GM18519 (cell line): Measurements from ENCODE around the gene CTXND1.

ENCODE experiments used
- ATAC-seq: cut with Tn5 transposase; IDR thresholded peaks from one replicate; pipeline ENCODE4 v1.9.1; 2021; ENCODE audit warnings: mild to moderate bottlenecking, moderate library complexity; ENCODE audit not compliant: unreplicated experiment, low FRiP score

CTXND1 gene

DNA sequence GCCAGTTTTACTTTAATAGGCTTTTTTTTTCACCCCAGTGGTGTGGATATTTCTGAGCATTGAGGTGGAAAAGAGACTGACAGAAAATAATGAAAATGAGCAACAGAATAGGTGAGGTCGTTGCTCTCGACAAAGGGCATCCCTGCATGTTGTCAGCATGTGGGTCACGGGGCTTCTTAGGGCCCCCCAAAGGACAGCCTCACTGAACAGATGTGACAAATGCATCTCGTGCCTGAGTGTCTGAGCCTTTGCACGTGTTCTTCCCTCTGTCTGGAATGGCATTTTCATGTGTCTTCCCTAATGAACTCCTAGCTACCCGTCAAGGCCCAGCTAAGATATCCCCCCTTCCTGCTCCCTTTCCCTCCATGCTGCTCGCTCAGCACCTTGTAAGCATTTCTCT lies 67.5 kb downstream of the CTXND1 start:
- no peak for ATAC-seq

DNA sequence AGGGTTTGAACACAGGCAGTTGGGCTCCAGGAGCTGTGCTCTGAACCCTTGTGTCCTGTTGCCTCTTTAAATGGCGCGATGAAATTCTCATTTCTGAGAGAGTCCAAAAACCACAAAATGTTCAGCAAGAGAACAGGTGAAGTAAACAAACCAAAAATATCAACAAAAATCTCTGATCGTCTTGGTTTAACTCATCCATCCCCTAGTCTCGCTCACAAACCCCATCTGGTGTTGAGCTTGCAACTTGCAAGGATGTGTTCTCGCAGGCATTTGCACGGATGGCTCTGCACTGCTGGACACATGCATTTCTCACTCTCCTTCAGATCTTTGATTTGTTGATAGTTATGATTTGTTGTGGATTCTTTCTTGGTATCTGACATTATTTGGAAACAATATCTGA lies 68.1 kb downstream of the CTXND1 start:
- ATAC-seq = no peak

DNA sequence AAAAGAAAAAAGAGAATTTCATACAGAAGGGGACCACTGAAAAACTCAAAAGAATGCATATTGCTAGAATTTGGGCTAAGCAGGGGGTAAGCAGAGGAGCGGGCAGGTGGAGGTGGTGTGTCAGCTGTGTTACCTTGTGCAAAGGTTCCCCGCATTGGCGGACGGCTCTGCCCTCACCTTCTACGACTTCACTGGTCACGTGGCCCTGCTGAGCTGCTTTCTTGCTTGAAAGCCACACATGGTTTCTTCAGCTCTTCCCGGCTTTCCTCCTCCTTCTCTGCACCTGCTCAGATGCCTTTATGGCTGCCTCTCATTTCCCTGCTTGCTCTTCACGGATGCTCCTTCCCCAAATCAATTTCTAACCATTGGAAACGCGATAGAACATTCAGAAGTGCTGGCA lies 68.7 kb downstream of the CTXND1 start:
- ATAC-seq = no peak

DNA sequence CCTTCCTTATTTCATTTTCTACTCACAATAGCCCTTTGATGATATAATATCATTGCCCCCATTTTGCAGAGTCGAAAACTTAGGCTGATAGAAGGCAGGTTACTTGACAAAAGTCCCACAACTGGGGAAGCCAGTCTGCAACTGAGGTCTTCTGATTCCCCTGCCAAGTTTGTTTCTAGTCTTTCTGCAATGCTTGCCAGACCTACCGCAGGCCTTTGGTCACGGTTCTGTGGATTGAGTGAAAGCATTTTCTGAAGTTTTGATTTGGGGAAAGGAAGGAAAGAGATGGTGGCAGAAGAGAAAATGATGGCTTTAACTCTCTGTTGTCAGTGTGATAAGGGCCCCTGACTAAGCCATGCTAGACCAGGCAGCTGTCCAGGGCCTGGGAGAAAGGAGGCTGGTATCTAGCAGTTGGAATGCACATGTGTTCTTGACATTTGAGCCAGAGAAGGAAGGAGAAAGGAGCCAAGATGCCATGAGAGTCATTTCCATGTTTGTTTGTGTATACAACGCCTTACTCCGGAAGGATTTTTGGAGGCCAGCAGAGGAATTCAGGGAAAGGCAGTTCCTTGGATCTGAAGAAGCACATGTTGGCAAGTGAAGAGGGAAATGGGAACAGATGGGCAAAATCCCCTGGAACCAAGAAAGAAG lies 69.3 kb downstream of the CTXND1 start:
- ATAC-seq = no peak

DNA sequence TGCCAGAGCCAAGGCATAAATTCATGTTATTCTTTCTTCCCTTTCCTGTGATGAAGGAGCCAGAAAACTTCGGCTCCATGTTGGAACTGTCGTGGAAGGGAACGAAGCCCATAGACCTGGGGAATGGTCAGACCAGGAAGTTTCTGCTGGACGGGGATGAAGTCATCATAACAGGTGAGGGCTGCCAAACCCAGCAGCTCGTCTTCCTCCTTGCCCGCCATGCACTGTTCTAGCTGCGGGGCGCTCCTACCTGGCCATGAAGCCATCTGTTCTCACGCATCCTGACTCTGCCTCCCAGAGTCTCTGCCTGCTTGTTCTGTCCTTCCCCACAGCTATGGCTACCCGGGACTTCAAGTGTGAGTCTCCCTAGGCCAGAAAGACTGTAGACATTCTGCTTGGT lies 71.0 kb downstream of the CTXND1 start:
- no peak for ATAC-seq

DNA sequence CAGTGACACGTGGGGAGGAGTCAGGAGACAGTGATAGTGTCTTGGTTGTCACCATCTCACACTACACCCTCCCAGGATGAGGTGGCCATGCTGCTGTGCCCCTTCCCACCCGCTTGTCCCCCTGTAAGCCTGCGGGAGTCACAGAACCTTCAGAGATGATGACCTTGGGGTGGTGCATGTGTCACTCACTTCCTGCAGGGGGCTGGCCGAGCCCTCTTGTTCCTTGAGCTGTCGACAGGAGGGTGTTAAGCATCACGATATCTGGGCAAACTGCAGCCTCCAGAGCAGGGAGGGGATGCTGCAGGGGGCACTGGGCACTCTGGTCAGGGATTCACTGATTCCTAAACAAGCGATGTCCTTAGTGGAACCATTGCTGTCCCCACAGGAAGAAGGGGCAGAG lies 71.5 kb downstream of the CTXND1 start:
- no peak for ATAC-seq

DNA sequence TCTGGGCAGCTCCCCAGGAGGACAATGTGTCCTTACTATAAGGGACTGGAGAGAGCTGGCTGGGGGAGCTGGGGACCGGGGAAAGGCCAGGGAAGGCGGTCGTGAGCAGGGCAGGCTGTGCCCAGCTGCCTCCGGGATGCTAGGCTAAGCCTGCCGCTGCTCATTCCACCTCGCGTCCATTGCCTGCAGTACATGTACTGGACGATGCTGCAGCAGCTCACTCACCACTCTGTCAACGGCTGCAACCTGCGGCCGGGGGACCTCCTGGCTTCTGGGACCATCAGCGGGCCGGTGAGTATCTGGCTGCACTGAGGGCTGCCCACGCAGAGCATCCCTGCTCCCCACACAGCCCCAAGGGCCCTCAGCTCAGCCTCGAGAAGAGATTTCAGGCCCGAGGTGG lies 72.1 kb downstream of the CTXND1 start:
- ATAC-seq = no peak

DNA sequence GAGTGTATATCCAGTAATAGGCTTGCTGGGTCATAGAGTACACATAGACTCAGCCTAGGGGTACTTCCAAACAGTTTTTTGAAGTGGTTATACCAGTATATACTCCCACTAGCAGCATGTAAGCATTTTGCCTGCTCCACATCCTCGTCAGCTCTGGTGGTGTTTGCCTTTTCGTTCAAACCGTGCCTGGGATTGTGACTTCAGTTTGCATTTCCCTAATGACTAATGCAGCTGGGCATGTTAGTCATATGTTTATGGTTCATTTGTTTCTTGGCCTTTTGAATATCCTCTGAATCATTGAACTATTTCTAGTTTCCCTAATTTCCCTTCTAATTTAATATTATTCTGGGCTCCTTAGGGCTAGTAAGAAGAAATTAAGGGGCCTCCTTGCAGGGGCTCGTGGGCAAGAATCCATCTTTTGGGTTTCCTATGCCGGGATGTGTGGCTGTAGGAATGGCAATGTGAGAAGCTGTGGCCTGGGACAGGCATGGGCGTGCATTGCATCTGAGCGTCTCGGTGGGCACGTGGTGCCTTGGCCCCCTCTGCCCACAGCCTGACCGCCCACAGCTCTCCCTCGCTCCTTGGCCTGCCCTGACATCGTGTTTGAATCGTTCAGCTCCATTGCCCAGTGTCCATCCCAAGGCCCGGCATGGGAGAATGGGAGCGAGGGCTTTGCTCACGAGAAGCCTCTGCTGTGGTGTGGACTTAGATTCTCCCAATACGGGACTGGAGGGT lies 72.8 kb downstream of the CTXND1 start:
- no peak for ATAC-seq

DNA sequence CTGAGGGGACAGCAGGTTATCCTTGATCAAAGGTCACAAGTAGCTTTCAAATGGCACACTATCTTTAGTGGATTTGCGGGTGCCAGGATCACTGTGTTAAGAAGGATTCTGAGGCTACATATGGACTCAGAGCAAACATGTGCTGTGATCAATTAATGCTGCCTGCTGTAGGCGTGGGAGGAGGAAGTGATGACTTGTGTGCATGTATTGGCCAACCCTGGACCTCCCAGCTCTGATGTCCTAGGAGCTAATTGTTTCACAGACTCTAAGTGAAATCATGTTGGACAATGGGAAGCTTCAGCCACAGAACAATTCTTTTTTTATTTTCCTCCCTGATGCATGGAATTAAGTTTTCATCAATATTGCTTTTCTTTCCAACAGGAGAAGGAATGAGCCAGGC lies 74.9 kb downstream of the CTXND1 start:
- no peak for ATAC-seq

DNA sequence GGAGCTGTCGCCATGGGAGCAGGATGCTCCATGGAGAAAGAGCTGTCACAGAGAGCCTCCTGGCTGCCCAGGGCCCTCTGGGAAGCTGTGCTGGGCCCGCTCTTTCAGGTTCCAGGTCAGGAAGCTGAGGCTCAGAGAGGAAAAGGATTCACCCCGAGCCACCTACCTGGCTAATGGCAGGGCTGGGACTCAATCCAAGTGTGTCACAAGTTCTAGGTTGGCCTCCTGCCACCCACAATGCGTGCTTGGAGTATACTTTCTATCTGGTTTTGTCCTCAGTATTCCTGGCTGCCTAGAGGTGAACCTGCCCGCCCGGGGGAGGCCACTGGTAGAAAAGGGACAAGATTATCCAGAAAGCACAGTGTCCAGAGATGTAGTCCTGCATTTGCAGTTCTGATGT lies 75.6 kb downstream of the CTXND1 start:
- no peak for ATAC-seq

DNA sequence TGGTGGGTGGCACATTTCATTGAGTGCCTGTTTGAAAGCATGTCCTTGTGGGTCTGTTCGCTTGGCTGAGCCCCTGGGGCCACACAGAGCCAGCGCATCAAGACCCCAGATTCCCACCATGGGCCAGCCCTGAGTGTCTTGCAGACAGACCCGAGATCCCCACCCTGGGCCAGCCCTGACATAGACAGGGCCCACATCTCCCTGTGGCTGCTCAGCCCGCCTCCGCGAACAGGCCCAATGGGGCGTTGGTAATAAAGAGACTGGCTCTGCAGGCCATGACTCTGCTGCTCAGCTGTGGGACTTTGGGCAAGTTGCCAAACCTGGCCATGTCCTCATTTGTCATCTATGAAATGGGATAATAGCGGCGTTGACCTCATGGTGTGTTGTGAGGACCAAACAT lies 76.6 kb downstream of the CTXND1 start:
- ATAC-seq = no peak

DNA sequence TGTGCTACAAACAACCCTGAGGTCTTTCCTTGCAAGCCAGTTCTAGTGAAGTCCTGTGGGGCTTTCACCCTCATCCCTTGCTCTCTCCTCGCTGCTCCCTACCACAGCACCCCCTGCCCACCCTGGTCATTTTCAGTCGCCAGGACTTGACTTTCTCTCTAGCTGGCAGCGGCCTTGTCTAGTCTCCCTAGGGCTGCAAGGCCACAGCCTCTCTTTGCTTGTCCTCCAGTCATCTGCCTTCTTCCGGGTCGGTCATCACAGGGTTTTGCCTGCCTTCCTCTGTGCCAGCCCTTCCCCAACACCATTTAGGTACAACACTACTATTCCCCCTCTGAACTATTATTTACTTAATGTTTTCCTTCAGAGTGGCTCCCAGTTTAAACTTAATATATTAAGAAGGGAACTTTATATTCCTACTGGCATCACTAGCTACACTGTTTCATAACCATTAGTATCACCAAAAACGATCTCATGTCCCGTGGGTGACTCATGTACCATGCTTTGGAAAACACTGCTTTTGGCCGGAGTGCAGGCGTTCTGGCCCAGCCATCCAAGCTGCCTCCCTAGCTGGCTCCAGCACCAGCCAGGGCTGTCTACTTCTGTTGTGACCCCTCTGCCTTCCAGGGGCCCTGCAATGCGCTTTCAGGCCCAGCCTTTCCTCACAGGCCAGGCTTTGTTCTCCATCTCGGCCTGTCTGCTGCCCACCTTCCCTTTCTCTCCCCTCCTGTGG lies 77.8 kb downstream of the CTXND1 start:
- ATAC-seq = no peak

DNA sequence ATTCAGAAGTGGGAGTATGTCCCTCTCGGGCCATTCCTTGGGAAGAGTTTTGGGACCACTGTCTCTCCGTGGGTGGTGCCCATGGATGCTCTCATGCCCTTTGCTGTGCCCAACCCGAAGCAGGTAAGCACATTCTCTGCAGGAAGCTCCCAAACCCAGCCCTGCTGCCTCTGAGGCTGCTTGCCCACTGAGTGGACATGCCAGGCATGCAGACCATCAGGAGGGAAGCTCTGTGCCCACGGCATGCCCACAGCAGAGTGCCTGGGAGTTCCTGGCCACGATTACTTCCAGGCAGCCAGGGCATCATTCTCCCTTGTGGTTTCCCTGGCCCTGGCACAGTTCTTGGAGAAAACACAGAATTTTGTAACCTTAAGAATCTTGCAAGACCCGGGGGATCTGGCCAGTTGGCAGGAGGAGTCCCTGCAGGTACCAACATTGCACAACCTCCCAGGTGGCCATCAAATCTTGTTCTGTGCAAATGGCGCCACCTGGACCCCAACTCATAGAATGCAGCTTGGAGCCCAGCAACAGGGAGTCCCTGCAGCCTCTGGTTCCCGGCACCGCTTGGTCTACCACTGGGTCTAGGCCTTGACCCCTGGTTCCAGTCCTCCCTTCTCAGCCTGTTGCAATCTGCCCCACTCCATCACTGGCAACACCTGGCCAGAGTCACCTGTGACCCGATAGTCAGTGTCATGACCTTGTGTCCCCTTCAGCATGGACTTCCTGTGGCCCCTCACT lies 78.8 kb downstream of the CTXND1 start:
- peak; percentile 59 for ATAC-seq

DNA sequence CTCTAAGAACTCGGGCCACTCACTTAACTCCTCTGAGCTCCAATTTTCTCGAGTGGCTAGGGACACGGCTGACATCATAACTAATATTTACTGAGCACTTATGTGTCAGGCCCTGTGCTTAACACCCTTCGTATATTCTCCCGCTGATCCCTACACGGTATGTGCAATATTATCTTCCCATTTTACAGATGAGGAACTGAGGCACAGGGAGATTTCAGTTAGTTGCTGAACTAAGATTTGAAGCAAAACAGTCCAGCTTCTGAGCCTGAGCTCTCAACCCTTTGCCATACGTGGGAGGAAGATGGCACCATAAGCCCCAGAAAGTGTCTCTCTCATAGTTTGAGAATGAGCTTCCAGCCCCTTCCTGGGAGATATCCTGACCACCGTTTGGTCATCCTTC lies 79.6 kb downstream of the CTXND1 start:
- ATAC-seq = no peak

DNA sequence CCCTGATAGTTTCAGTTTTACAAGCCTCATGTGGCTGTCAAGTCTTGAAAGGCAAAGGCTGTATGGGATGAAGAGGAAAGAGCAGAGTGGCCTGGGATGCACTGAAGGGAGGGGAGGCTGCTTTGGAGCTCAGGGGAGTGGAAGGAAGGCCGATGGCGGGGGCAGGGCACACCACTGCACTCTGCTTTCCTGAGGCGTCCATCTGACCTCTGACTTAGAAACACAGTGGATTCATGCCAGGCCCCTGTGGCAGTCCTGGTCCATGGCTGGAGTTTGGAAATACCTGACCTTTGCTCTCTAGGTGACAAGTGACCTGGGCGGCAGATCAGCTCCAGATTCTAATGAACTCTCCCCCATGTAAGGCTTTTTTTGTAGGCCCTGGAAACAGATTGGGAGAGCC lies 80.2 kb downstream of the CTXND1 start:
- ATAC-seq = no peak

DNA sequence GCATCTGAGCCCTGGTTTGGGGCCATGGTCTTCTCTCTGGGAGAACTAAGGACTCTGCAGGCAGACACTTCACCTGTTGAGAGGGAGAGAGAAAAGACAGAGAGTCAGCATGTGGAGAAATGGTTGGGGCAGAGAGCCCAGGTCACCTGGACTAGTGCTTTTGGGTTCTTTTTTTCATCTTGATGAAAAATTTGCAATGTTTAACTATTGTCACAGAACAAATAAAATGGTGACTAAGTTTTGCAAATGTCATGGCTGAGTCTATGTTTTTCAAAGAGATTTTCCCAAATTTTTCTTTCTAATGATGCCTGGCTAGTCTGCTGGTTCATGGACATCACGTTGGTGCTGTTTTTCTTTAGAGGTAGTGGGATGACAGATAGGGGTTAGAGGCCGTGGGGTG lies 81.4 kb downstream of the CTXND1 start:
- no peak for ATAC-seq

DNA sequence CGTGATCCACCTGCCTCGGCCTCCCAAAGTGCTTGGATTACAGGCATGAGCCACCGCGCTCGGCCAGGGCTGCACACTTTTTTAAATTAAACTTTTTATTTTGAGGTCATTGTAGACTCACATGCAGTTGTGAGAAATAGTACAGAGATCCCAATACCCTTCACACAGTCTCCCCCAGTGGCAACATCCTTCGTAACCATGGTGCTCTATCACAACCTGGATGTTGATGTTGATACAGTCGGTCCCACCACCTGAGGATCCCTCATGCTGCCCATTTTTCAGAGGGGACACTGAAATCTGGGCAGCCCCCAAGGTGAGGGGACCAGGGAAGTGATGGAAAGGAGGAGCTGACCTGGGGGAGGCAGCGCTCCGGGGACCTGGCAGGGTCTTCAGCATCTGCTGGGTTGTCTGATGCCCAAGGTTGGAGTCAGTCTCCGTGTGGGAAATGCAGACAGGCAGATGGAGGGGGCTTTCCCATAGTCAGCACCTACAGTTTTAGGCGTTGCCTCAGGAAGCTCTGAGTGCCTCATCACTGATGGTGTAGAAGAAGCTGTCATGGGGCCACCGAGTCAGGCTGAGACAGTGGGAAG lies 82.2 kb downstream of the CTXND1 start:
- no peak for ATAC-seq

DNA sequence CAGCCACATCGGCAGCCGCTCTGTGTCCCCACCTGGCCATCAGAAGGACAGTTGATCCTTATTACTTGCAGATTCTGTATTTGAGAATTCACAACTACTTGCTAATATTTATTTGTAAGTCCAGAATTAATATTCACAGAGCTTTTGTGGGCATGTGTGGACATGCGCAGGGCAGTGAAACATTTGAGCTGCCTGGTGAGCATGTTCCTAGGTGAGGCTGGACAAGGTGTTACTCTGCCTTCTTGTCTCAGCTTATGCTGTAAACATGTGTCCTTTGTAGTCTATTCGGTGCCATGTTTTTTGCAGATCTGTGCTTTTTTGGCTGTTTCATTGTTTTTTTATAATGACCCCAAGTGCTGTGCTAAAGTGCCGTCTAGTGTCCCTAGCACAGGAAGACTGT lies 83.6 kb downstream of the CTXND1 start:
- ATAC-seq = no peak

DNA sequence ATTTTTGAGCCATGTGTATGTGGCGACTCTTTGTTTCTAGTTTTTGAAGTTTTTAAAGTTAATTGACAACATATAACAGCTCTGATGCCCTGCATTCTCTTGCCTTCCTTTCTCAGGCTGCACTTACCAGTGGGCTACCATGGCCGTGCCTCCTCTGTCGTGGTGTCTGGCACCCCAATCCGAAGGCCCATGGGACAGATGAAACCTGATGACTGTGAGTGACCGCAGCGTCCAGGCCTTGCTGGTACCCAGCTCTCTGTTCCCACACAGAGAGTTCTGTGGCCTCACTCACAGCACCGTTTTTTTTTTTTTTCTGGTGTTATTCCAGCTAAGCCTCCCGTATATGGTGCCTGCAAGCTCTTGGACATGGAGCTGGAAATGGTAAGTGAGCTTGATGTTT lies 84.1 kb downstream of the CTXND1 start:
- no peak for ATAC-seq

DNA sequence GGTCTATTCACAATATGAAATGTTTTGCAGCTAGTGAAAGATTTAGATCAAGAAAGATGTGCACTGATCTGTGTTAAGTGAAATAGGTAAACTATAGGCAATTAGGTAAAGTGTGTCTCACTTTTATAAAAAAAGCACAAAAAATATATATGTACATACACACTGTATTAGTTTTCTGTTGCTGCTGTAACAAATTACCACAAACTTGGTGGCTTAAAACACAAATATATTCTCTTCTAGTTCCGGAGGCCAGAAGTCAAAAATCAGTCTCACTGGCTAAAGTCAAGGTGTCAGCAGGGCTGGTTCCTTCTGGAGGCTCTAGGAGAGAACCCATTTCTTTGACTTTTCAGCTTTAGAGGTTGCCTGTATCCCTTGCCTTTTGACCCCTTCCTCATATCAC lies 88.1 kb downstream of the CTXND1 start:
- ATAC-seq = no peak

DNA sequence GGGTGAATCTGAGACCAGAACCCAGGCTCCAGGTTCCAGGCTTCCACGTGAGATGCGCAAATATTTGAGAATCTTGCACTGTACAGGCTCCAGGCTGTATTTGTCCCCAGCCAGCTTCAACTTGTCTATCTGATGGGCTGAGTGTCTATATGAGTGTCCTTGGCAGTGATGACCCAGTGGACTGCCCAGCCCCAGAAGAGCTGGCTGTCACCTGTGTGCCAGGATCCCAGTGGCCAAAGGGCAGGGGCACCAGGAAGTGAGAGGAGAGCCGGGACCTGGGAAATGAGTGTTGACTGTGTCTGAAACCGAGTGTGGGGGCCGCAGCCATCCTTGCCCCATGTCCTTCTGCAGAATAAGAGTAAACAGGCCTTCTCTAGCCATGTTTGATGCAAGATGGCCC lies 88.8 kb downstream of the CTXND1 start:
- ATAC-seq = no peak
